ENCODE results near the gene GRK3.
A peak's percentile ranks its signal among the peaks of the same experiment; 100 is the strongest.

GRK3 gene

DNA sequence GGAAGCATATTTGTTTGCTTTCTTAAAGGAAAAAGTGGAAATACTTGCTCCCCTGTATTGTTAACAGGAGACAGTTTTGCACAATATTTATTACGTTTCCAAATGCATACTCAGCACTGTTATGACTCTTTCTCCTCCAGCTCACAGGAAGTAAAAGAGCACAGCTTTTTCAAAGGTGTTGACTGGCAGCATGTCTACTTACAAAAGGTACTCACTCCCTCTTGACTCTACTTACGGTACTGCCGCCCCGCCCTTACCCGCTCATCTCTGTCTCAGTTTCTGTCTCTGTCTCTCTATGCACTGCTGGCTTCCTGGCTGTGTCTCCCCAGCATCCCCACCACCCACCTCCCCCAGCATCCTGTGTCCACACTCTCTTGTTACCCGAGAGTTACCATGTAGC lies 145.3 kb downstream of the GRK3 start:
- no peak overlapping the region for H3K4me3 ChIP-seq (ENCODE audit: low read depth, low read length)
- TF ChIP-seq, protein P1, sequence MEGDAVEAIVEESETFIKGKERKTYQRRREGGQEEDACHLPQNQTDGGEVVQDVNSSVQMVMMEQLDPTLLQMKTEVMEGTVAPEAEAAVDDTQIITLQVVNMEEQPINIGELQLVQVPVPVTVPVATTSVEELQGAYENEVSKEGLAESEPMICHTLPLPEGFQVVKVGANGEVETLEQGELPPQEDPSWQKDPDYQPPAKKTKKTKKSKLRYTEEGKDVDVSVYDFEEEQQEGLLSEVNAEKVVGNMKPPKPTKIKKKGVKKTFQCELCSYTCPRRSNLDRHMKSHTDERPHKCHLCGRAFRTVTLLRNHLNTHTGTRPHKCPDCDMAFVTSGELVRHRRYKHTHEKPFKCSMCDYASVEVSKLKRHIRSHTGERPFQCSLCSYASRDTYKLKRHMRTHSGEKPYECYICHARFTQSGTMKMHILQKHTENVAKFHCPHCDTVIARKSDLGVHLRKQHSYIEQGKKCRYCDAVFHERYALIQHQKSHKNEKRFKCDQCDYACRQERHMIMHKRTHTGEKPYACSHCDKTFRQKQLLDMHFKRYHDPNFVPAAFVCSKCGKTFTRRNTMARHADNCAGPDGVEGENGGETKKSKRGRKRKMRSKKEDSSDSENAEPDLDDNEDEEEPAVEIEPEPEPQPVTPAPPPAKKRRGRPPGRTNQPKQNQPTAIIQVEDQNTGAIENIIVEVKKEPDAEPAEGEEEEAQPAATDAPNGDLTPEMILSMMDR (IDR thresholded peaks at IDR 0.05; ENCODE audit: borderline replicate concordance, insufficient read depth, low read depth, low read length) = 0 out of 2 replicates have a peak, but pooled peaks have one; percentile 5

DNA sequence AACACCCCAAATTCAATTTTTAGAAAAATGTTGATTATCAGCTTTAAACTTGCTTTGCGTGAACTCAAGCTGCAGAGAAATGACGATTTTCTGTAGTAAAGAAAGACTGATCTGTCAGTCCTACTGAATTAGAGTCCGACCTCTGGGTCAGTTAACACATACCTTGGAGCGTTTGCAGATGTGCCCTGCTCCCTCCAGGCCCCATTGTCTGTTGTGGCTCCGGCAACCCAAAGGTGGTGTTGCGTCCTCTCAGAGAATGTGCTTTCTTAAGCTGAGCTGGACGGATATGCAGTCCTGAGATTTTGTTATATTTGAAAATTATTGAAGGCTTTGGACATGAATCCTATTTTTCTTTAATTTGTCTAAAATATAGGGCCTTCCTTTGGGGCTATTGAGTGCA lies 146.0 kb downstream of the GRK3 start:
- no peak overlapping the region for H3K4me3 ChIP-seq (ENCODE audit: low read depth, low read length)
- TF ChIP-seq, protein P1 (IDR thresholded peaks at IDR 0.05; ENCODE audit: borderline replicate concordance, insufficient read depth, low read depth, low read length) = no peak

DNA sequence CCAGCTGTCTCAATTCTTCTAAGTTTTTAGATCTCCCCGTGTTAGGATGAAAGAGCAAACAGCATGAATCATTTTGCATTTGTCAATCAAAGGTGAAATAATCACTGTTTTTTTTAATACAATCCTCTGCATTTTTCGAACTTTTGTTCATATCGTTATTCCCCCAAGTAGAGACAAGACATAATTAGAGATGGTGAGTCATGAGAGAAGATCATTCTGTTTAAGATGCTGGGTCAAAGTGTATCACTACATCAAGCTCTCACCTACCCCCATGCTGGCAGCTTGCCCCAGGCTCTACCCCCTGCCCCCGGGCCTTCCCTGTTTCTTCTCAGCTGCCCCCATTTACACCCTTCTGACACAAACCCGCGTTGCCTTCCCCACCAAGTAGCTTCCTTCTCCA lies 147.0 kb downstream of the GRK3 start:
- TF ChIP-seq, protein P1 (IDR thresholded peaks at IDR 0.05; ENCODE audit: borderline replicate concordance, insufficient read depth, low read depth, low read length) = no peak

DNA sequence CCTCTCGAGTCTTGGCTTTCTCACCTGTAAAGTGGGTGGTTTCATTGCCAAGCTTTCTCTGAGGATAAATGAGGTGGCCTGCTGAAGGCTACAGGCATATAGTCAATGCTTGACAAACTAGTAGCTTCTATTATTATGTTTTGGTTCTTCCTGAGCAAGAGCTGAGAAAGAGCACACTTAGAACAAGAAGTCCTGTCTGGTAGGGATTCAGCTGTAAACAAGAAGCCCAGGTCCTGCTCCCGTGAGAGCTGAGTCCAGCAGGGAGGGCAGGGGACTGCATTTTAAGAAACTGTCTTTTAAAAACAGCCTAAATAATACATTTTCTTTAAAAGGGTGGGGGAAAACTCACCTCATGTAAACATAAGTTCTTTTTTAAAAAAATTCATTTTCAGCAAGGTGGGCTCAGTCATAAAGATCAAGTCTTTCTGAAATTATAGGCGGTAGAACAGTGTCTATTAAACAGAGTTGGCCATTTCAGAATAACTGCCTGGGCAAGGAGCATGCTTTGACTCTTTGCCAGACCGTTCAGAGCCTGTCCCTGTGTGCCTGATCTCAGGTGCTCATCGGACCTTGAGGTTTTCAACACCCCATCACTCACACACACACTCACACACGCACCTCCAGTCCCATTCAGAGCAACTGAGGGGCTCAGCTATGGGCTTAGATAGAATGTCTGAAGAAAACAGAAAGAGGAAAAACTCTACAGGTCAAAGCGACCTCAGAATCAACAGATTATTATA lies 148.4 kb downstream of the GRK3 start:
- H3K4me3 ChIP-seq (ENCODE audit: low read depth, low read length) = no peak overlapping the region
- TF ChIP-seq, protein P1 (IDR thresholded peaks at IDR 0.05; ENCODE audit: borderline replicate concordance, insufficient read depth, low read depth, low read length) = no peak

More for the DNA sequence above, 147.0 kb downstream of the GRK3 start:
- no peak overlapping the region for H3K4me3 ChIP-seq (ENCODE audit: low read depth, low read length)

DNA sequence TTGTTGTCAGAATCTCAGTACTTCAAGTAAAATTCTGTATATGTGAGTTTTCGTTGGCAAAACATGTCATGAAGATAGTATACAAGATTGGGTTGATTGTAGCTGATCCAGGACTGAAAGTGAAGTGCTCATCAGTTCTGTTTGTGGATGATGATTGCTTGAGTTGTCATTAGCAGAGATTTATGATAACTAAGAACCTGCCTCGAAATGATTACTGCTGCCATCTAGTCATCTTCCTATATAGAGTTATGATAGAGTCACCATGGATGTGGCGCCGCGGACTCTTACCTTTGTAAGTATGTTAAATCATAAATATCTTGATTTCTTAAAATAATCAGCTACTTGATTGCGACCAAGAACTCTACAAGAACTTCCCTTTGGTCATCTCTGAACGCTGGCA lies 149.6 kb downstream of the GRK3 start:
- TF ChIP-seq, protein P1 (IDR thresholded peaks at IDR 0.05; ENCODE audit: borderline replicate concordance, insufficient read depth, low read depth, low read length) = no peak

DNA sequence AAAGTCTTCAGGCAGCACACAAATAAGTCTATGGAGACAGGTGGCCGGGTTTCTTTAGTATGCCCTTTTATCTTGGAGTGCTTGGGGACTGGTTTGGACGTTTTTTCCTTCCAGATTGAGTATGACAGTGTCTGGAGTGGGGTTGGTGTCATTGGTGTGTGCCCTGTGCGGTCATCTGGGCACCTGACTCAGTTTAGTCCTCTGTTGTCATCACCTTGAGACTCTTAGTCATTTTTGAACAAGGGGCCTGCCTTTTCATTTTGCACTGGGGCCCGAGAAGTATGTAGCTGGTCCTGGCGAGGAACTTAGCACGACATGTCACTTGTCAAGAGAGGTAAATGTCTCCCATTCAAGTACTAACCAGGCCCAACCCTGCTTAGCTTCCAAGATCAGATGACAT lies 150.3 kb downstream of the GRK3 start:
- TF ChIP-seq, protein P1 (IDR thresholded peaks at IDR 0.05; ENCODE audit: borderline replicate concordance, insufficient read depth, low read depth, low read length) = no peak
- H3K4me3 ChIP-seq (ENCODE audit: low read depth, low read length) = no peak overlapping the region

More for the DNA sequence above, 149.6 kb downstream of the GRK3 start:
- no peak overlapping the region for H3K4me3 ChIP-seq (ENCODE audit: low read depth, low read length)

DNA sequence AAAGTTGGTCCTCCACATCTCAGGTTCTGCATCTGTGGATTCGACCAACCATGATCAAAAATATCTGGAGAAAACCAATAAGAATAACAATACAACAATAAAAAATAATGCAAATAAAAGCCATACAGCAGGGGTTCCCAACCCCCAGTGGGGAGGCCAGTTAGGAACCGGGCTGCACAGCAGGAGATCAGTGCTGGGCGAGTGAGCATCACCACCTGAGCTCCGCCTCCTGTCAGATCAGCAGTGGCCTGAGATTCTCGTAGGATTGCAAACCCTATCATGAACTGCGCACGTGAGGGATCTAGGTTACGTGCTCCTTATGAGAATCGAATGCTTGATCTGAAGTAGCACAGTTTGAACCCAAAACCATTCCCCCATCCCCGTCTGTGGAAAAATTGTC lies 152.2 kb downstream of the GRK3 start:
- H3K4me3 ChIP-seq (ENCODE audit: low read depth, low read length) = no peak overlapping the region
- TF ChIP-seq, protein P1 (IDR thresholded peaks at IDR 0.05; ENCODE audit: borderline replicate concordance, insufficient read depth, low read depth, low read length) = no peak

All from GM12875 (cell line).